HG02571 (cell line): ENCODE data around the gene SLC12A4.

ENCODE experiments used
- ATAC-seq: cut with Tn5 transposase; IDR thresholded peaks from one replicate; pipeline ENCODE4 v1.9.1; 2021; ENCODE audit warnings: mild to moderate bottlenecking, moderate library complexity; ENCODE audit not compliant: unreplicated experiment

SLC12A4 gene

DNA sequence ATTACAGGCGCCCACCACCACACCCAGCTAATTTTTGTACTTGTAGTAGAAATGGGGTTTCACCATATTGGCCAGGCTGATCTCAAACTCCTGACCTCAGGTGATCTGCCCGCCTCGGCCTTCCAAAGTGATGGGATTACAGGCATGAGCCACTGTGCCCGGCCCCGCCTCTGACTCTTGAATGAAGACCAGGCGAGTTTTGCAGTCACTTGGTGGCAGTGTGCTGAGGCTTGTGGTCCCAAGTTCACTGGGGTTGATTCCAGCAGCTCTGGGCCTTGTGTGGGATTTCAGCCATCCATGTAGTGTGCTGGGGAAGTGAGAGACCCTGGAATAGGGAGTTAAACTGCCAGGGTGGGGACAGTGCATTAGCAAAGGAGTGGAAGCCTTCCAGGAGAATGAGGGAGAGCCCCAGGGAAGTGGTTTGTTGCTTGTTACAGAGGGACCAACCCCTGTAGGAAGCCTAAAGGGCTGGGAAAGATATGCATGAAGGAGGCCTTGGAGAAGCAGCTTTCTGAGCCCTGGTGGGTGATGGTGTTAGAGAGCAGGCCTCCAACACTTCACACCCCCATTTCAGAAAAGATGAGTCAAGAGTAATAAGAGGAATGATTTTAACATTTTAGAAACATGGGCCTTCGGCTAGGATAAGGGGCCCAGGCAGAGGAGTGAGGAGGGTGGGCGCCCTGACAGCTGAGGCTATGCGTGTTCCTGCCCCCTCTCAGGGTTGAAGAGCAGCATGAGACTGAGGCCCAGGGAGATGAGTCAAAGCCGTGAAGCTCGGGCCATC, 60.8 kb downstream of the SLC12A4 start:
- ATAC-seq = no peak

GRCh38 chr16:67902831-67903230, 65.6 kb downstream of the SLC12A4 start:
- no peak for ATAC-seq

GRCh38 chr16:67901734-67902133, 66.7 kb downstream of the SLC12A4 start:
- ATAC-seq = no peak

DNA sequence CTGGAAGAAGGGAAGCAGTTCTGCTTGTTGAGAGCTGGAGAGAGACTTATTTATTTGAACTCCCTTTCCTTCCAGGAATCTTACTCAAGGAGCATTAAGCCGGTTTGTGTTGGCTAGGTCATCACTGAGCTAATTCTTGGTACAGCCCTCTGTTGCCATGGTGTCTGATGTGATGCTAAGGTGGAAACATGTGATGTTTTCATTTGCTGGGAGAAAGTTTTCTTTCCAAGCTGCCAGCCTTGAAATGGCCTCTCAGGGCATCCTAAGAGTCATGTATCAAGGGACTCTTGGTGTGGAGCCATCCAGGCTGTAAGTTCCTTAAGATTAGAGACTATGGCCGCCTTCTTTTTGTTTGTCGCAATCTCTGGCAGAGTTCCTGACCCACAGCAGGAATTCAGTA, 71.2 kb downstream of the SLC12A4 start:
- ATAC-seq = no peak

DNA sequence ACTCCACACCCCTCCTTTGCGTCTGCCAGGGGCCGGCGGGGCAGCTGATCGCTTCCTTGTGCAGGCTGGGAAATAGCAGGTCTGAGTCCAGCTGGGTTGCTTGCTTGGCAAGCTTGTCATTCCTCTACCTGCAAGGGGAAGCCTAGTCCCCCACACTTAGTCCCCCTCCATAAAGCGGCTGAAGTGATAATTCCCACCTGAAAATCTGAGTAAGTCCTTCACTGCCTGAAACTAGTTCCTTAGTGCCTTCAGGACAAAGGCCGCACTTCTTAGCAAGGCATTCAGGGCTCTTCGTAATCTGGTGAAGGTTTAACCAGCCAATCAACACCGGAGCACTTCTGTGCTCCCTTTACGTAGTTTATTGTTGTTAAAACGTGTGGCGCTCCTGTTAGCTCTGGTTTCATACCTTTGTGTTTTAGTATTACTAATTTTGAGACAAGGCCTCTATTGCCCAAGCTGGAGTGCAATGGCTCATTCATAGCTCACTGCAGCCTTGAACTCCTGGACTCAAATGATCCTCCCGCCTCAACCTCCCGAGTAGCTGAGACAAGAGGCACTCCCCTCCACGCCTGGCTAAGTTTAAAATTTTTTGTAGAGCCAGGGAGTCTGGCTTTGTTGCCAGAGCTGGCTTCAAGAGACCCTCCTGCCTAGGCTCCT, 74.6 kb downstream of the SLC12A4 start:
- peak; percentile 3 for ATAC-seq
